GM23338 (cell line): Measurements from ENCODE around the gene LCE2A. TPM values are rescaled to one million over a fixed set of nuclear protein-coding genes. Genes with fewer than 3 reads are reported as not detected.

Experiments
- ATAC-seq: fragments of 200-7000 bp; cut with Tn5 transposase; 3 replicates; pipeline ENCODE4 v1.9.1; 2020
- DNase-seq: peaks from one replicate; pipeline ENCODE4 v3.0.0-alpha.2; 2015; ENCODE audit warnings: low spot score
- H2AFZ ChIP-seq: fragments of 200-600 bp; sonication (generic); 2 replicates; pipeline ENCODE4 v1.8.0; 2016; ENCODE audit warnings: antibody characterized with exemption, mild to moderate bottlenecking, moderate library complexity
- H3F3A ChIP-seq: fragments of 200-600 bp; sonication (generic); replicated peaks from 2 replicates; pipeline ENCODE4 v1.8.0; 2017; ENCODE audit warnings: antibody characterized with exemption, mixed run types, low read depth
- H3K27ac ChIP-seq: fragments of 200-600 bp; sonication (generic); 2 replicates; pipeline ENCODE4 v1.6.1; 2016; ENCODE audit warnings: low read depth
- H3K27me3 ChIP-seq: fragments of 200-600 bp; sonication (generic); 2 replicates; pipeline ENCODE4 v1.8.0; 2016; ENCODE audit warnings: mild to moderate bottlenecking, mixed run types, moderate library complexity; ENCODE audit not compliant: insufficient read depth
- H3K36me3 ChIP-seq: fragments of 200-600 bp; sonication (generic); 2 replicates; pipeline ENCODE4 v1.8.0; 2016; ENCODE audit warnings: mild to moderate bottlenecking; ENCODE audit not compliant: insufficient read depth
- H3K4me1 ChIP-seq: fragments of 200-600 bp; sonication (generic); 2 replicates; pipeline ENCODE4 v1.8.0; 2016; ENCODE audit warnings: mild to moderate bottlenecking, moderate library complexity; ENCODE audit not compliant: insufficient read depth
- H3K4me2 ChIP-seq: fragments of 200-600 bp; sonication (generic); 2 replicates; pipeline ENCODE4 v1.7.1; 2017; ENCODE audit warnings: mixed run types
- H3K4me3 ChIP-seq: fragments of 200-600 bp; sonication (generic); 2 replicates; pipeline ENCODE4 v1.6.1; 2016; ENCODE audit warnings: mixed run types
- H3K79me2 ChIP-seq: fragments of 200-600 bp; sonication (generic); replicated peaks from 2 replicates; pipeline ENCODE4 v1.8.0; 2017; ENCODE audit warnings: mild to moderate bottlenecking; ENCODE audit not compliant: insufficient read depth
- H3K9me2 ChIP-seq: fragments of 200-600 bp; sonication (generic); 2 replicates; pipeline ENCODE4 v1.8.0; 2017; ENCODE audit not compliant: insufficient read depth
- H4K20me1 ChIP-seq: fragments of 200-600 bp; sonication (generic); replicated peaks from 2 replicates; pipeline ENCODE4 v1.8.0; 2017; ENCODE audit warnings: mild to moderate bottlenecking; ENCODE audit not compliant: insufficient read depth
- H3K27ac Mint-ChIP-seq: 2 replicates; pipeline ENCODE4 v1.8.0; 2020; ENCODE audit warnings: inconsistent platforms, mild to moderate bottlenecking, moderate library complexity, mixed read lengths
- H3K27me3 Mint-ChIP-seq: 3 replicates; pipeline ENCODE4 v1.8.0; 2022; ENCODE audit warnings: low read depth, mild to moderate bottlenecking, moderate library complexity, mixed read lengths, inconsistent platforms; ENCODE audit not compliant: insufficient read depth, poor library complexity
- H3K36me3 Mint-ChIP-seq: 3 replicates; pipeline ENCODE4 v1.8.0; 2021; ENCODE audit warnings: low read depth, mild to moderate bottlenecking, inconsistent platforms, moderate library complexity, mixed read lengths
- H3K4me1 Mint-ChIP-seq: 3 replicates; pipeline ENCODE4 v1.8.0; 2020; ENCODE audit warnings: mild to moderate bottlenecking, inconsistent platforms, mixed read lengths
- H3K4me3 Mint-ChIP-seq: 3 replicates; pipeline ENCODE4 v1.8.0; 2021; ENCODE audit warnings: moderate library complexity, mild to moderate bottlenecking, inconsistent platforms, mixed read lengths
- H3K9me3 Mint-ChIP-seq: 3 replicates; pipeline ENCODE4 v1.8.0; 2020; ENCODE audit warnings: moderate library complexity, mild to moderate bottlenecking, inconsistent platforms, mixed read lengths
- CREB1 ChIP-seq: fragments of 250-450 bp; sonication (Bioruptor Pico); IDR thresholded peaks from 2 replicates; pipeline ENCODE4 v1.5.0; 2020; ENCODE audit warnings: low read depth, mild to moderate bottlenecking, moderate library complexity
- EZH2 ChIP-seq: fragments of 200-600 bp; sonication (generic); IDR thresholded peaks from one replicate; pipeline ENCODE4 v1.8.0; 2017; ENCODE audit warnings: antibody characterized with exemption, mild to moderate bottlenecking, low read depth; ENCODE audit not compliant: unreplicated experiment
- EZH2phosphoT487 ChIP-seq: fragments of 200-600 bp; sonication (generic); IDR thresholded peaks from one replicate; pipeline ENCODE4 v1.8.1; 2018; ENCODE audit warnings: antibody characterized with exemption; ENCODE audit not compliant: unreplicated experiment
- JUNB ChIP-seq: IDR thresholded peaks from one replicate; pipeline ENCODE4 v1.6.1; 2016; ENCODE audit warnings: antibody characterized with exemption; ENCODE audit not compliant: unreplicated experiment
- NANOG ChIP-seq: IDR thresholded peaks from 2 replicates; pipeline ENCODE4 v1.6.1; 2016; ENCODE audit warnings: antibody characterized with exemption, borderline replicate concordance
- STAT1 ChIP-seq: IDR thresholded peaks from one replicate; pipeline ENCODE4 v1.6.1; 2016; ENCODE audit warnings: antibody characterized with exemption; ENCODE audit not compliant: unreplicated experiment
- ZNF331 ChIP-seq: fragments of 250-450 bp; sonication (Bioruptor Pico); IDR thresholded peaks from 2 replicates; pipeline ENCODE4 v1.5.0; 2020; ENCODE audit warnings: low read depth, mild to moderate bottlenecking, moderate library complexity
- polyA plus RNA-seq: library from polyadenylated mRNA; unstranded; fragments of >200 nt; fragmentation: Nextera tagmentation; extraction: Ambion mirVana; gene quantifications from 2 replicates; pipeline ENCODE4 v1.2.1, GENCODE V29; 2016
- total RNA-seq: library from RNA; depleted of rRNA; stranded (reverse); fragments of >200 nt; shearing (Covaris generic); gene quantifications from 2 replicates; pipeline ENCODE4 v1.2.3, GENCODE V29; 2014
- TF ChIP-seq, protein P1 (sequence below): IDR thresholded peaks from one replicate; pipeline ENCODE4 v1.6.1; 2018; ENCODE audit warnings: antibody characterized with exemption; ENCODE audit not compliant: unreplicated experiment
- TF ChIP-seq, protein P2 (sequence below): fragments of 250-450 bp; sonication (Bioruptor Pico); IDR thresholded peaks from 2 replicates; pipeline ENCODE4 v1.5.0; 2020; ENCODE audit warnings: mild to moderate bottlenecking, moderate library complexity
- TF ChIP-seq, protein P3 (sequence below), 2 experiments: fragments of 200-600 bp in 1 of 2; sonication (generic) in 1 of 2; conservative IDR thresholded peaks; 2 replicates each; pipeline versions ENCODE4 v1.5.1 to v1.6.1; 2016 to 2017; ENCODE audit warnings: antibody characterized with exemption in 2 of 2, low read depth in 2 of 2, mild to moderate bottlenecking in 2 of 2, moderate library complexity in 1 of 2
- TF ChIP-seq, protein P4 (sequence below): IDR thresholded peaks from 2 replicates; pipeline ENCODE4 v1.6.1; 2016; ENCODE audit warnings: antibody characterized with exemption

Gene LCE2A
- total and polyA plus RNA-seq, 2 experiments from 2014 or later: not detected

DNA sequence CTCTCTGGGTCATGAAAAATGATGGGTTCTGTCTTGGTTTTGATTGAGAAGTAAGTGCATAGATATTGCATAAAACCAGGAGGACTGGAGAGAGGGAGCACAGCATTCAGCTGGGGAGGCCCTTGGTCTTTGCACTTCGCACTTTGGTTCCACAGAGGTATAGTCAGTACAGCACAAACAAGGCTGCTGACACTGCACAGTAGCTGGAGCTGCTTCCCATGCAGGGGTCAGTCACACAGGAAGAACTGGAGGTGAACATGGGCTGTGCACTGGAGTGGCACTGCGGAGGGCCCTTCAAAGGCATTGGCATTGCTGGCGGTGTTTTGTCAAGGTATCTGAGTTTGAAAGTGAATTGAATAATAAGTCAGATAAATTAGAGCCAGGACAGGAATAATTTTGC, 39.5 kb upstream of the LCE2A start:
- Mint-ChIP-seq H3K4me1 (no peaks in the 10 kb centered on the region), H3K36me3 (no peaks in the 10 kb centered on the region)
- no peak for ATAC-seq

DNA sequence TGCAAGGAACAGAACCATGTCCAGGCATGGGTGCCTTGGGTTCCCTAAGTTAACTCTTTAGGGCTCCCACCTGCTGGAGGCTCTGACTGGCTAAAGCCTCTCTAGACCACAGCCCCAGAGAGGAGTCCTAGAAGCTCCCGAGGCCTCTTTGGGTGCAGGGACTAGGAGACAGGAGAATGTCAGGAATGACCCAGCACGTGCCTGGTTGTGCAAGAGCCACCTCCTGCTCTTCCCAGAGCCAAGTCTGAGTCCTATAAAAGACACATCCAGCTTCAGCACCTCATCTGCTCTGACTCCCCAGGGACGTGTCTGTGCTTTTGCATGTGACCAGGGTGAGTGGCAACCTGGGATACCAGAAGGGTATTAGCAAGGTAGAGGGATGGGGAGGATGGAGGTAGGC, 35.0 kb upstream of the LCE2A start, which contains the start of gene LCE2D:
LCE2D (plus strand) TSS at position 283 of the 400 bp plus-strand sequence. CDS start 726 bp downstream, outside the sequence.
- no peak within 1 kb of the TSS for H3K27ac ChIP-seq
- H3F3A ChIP-seq: no peaks in the 10 kb centered on the region
- no peaks in the 10 kb centered on the region for H3K4me1 Mint-ChIP-seq
- H3K79me2 ChIP-seq: no peaks in the 10 kb centered on the region
- no peak within 1 kb of the TSS for H2AFZ ChIP-seq
- H3K4me2 ChIP-seq: no peak within 1 kb of the TSS
- DNase-seq (no peak), ATAC-seq (no peak)
- no peak within 1 kb of the TSS for H3K4me3 ChIP-seq
- no peaks in the 10 kb centered on the region for H4K20me1 ChIP-seq
- no peaks in the 10 kb centered on the region for H3K4me1 ChIP-seq
- H3K36me3 ChIP-seq: no peaks in the 10 kb centered on the region
- no peaks in the 10 kb centered on the region; the same call in 2 of the 3 replicates for H3K9me3 Mint-ChIP-seq
- no peaks in the 10 kb centered on the region for H3K36me3 Mint-ChIP-seq
- H3K27me3 Mint-ChIP-seq: peaks cover 4% of the 10 kb centered on the region
- no peaks in the 10 kb centered on the region for H3K9me2 ChIP-seq
- no peak within 1 kb of the TSS for H3K27ac Mint-ChIP-seq
- H3K4me3 Mint-ChIP-seq: no peak within 1 kb of the TSS
- no peaks in the 10 kb centered on the region for H3K27me3 ChIP-seq
- TF ChIP-seq CREB1 (no peak), EZH2 (no peak), STAT1 (no peak), EZH2phosphoT487 (no peak), JUNB (no peak)
- TF ChIP-seq, protein P1, sequence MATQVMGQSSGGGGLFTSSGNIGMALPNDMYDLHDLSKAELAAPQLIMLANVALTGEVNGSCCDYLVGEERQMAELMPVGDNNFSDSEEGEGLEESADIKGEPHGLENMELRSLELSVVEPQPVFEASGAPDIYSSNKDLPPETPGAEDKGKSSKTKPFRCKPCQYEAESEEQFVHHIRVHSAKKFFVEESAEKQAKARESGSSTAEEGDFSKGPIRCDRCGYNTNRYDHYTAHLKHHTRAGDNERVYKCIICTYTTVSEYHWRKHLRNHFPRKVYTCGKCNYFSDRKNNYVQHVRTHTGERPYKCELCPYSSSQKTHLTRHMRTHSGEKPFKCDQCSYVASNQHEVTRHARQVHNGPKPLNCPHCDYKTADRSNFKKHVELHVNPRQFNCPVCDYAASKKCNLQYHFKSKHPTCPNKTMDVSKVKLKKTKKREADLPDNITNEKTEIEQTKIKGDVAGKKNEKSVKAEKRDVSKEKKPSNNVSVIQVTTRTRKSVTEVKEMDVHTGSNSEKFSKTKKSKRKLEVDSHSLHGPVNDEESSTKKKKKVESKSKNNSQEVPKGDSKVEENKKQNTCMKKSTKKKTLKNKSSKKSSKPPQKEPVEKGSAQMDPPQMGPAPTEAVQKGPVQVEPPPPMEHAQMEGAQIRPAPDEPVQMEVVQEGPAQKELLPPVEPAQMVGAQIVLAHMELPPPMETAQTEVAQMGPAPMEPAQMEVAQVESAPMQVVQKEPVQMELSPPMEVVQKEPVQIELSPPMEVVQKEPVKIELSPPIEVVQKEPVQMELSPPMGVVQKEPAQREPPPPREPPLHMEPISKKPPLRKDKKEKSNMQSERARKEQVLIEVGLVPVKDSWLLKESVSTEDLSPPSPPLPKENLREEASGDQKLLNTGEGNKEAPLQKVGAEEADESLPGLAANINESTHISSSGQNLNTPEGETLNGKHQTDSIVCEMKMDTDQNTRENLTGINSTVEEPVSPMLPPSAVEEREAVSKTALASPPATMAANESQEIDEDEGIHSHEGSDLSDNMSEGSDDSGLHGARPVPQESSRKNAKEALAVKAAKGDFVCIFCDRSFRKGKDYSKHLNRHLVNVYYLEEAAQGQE: no peak
- TF ChIP-seq, protein P2, sequence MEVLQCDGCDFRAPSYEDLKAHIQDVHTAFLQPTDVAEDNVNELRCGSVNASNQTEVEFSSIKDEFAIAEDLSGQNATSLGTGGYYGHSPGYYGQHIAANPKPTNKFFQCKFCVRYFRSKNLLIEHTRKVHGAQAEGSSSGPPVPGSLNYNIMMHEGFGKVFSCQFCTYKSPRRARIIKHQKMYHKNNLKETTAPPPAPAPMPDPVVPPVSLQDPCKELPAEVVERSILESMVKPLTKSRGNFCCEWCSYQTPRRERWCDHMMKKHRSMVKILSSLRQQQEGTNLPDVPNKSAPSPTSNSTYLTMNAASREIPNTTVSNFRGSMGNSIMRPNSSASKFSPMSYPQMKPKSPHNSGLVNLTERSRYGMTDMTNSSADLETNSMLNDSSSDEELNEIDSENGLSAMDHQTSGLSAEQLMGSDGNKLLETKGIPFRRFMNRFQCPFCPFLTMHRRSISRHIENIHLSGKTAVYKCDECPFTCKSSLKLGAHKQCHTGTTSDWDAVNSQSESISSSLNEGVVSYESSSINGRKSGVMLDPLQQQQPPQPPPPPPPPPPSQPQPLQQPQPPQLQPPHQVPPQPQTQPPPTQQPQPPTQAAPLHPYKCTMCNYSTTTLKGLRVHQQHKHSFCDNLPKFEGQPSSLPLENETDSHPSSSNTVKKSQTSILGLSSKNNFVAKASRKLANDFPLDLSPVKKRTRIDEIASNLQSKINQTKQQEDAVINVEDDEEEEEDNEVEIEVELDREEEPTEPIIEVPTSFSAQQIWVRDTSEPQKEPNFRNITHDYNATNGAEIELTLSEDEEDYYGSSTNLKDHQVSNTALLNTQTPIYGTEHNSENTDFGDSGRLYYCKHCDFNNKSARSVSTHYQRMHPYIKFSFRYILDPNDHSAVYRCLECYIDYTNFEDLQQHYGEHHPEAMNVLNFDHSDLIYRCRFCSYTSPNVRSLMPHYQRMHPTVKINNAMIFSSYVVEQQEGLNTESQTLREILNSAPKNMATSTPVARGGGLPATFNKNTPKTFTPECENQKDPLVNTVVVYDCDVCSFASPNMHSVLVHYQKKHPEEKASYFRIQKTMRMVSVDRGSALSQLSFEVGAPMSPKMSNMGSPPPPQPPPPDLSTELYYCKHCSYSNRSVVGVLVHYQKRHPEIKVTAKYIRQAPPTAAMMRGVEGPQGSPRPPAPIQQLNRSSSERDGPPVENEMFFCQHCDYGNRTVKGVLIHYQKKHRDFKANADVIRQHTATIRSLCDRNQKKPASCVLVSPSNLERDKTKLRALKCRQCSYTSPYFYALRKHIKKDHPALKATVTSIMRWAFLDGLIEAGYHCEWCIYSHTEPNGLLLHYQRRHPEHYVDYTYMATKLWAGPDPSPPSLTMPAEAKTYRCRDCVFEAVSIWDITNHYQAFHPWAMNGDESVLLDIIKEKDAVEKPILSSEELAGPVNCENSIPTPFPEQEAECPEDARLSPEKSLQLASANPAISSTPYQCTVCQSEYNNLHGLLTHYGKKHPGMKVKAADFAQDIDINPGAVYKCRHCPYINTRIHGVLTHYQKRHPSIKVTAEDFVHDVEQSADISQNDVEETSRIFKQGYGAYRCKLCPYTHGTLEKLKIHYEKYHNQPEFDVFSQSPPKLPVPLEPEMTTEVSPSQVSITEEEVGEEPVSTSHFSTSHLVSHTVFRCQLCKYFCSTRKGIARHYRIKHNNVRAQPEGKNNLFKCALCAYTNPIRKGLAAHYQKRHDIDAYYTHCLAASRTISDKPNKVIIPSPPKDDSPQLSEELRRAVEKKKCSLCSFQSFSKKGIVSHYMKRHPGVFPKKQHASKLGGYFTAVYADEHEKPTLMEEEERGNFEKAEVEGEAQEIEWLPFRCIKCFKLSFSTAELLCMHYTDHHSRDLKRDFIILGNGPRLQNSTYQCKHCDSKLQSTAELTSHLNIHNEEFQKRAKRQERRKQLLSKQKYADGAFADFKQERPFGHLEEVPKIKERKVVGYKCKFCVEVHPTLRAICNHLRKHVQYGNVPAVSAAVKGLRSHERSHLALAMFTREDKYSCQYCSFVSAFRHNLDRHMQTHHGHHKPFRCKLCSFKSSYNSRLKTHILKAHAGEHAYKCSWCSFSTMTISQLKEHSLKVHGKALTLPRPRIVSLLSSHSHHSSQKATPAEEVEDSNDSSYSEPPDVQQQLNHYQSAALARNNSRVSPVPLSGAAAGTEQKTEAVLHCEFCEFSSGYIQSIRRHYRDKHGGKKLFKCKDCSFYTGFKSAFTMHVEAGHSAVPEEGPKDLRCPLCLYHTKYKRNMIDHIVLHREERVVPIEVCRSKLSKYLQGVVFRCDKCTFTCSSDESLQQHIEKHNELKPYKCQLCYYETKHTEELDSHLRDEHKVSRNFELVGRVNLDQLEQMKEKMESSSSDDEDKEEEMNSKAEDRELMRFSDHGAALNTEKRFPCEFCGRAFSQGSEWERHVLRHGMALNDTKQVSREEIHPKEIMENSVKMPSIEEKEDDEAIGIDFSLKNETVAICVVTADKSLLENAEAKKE (CRISPR knock-in tag): no peak
- TF ChIP-seq, protein P3, sequence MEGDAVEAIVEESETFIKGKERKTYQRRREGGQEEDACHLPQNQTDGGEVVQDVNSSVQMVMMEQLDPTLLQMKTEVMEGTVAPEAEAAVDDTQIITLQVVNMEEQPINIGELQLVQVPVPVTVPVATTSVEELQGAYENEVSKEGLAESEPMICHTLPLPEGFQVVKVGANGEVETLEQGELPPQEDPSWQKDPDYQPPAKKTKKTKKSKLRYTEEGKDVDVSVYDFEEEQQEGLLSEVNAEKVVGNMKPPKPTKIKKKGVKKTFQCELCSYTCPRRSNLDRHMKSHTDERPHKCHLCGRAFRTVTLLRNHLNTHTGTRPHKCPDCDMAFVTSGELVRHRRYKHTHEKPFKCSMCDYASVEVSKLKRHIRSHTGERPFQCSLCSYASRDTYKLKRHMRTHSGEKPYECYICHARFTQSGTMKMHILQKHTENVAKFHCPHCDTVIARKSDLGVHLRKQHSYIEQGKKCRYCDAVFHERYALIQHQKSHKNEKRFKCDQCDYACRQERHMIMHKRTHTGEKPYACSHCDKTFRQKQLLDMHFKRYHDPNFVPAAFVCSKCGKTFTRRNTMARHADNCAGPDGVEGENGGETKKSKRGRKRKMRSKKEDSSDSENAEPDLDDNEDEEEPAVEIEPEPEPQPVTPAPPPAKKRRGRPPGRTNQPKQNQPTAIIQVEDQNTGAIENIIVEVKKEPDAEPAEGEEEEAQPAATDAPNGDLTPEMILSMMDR (conservative IDR thresholded peaks at IDR 0.05; ENCODE audit: low read depth in 2 of 2): no peak
- TF ChIP-seq, protein P4, sequence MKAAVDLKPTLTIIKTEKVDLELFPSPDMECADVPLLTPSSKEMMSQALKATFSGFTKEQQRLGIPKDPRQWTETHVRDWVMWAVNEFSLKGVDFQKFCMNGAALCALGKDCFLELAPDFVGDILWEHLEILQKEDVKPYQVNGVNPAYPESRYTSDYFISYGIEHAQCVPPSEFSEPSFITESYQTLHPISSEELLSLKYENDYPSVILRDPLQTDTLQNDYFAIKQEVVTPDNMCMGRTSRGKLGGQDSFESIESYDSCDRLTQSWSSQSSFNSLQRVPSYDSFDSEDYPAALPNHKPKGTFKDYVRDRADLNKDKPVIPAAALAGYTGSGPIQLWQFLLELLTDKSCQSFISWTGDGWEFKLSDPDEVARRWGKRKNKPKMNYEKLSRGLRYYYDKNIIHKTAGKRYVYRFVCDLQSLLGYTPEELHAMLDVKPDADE: no peak

More for the DNA sequence above, 39.5 kb upstream of the LCE2A start:
- Histone ChIP-seq H3K36me3 (no peaks in the 10 kb centered on the region), H3K4me2 (no peak overlapping the region), H3K27me3 (no peaks in the 10 kb centered on the region), H3K4me3 (no peak overlapping the region), H3K79me2 (no peaks in the 10 kb centered on the region), H3K27ac (no peak overlapping the region), H3K9me2 (no peaks in the 10 kb centered on the region), H4K20me1 (no peaks in the 10 kb centered on the region), H3F3A (no peaks in the 10 kb centered on the region), H2AFZ (no peak overlapping the region), H3K4me1 (no peaks in the 10 kb centered on the region)
- Mint-ChIP-seq H3K27me3 (peaks cover 4% of the 10 kb centered on the region), H3K27ac (no peak overlapping the region), H3K4me3 (no peak overlapping the region), H3K9me3 (no peaks in the 10 kb centered on the region)
- no peak for DNase-seq
- no peak for TF ChIP-seq CREB1
- TF ChIP-seq ZNF331 (CRISPR knock-in tag): no peak
- no peak for TF ChIP-seq NANOG
